ENCODE measurements around the gene DNAAF3.

DNAAF3 gene

GRCh38 chr19:55118401-55118991 lies 47.9 kb downstream of the DNAAF3 start:
- TF ChIP-seq, protein P1, sequence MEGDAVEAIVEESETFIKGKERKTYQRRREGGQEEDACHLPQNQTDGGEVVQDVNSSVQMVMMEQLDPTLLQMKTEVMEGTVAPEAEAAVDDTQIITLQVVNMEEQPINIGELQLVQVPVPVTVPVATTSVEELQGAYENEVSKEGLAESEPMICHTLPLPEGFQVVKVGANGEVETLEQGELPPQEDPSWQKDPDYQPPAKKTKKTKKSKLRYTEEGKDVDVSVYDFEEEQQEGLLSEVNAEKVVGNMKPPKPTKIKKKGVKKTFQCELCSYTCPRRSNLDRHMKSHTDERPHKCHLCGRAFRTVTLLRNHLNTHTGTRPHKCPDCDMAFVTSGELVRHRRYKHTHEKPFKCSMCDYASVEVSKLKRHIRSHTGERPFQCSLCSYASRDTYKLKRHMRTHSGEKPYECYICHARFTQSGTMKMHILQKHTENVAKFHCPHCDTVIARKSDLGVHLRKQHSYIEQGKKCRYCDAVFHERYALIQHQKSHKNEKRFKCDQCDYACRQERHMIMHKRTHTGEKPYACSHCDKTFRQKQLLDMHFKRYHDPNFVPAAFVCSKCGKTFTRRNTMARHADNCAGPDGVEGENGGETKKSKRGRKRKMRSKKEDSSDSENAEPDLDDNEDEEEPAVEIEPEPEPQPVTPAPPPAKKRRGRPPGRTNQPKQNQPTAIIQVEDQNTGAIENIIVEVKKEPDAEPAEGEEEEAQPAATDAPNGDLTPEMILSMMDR (IDR thresholded peaks at IDR 0.05; ENCODE audit: control extremely low read depth, extremely low read depth, low read depth, missing control alignments) = no peak
- peak; percentile 55 for DNase-seq (ENCODE audit: extremely low spot score)
- CTCF ChIA-PET = interaction anchor here (1.5 to 2.4 kb wide), 2 partner anchors 14 to 31 kb away, joined by 6 to 9 read pairs; no protein-coding TSS in a partner anchor
- POLR2A ChIA-PET = no interaction called here

- TF ChIP-seq, protein P1 (IDR thresholded peaks at IDR 0.05; ENCODE audit: control extremely low read depth, extremely low read depth, low read depth, missing control alignments) = no peak
- CTCF ChIA-PET = interaction anchor here (0.6 to 2.4 kb wide), 3 partner anchors 15 to 30 kb away, joined by 4 to 9 read pairs (median 6); no protein-coding TSS in a partner anchor
These were observed 48.6 kb downstream of the DNAAF3 start for GRCh38 chr19:55117663-55118391.

GRCh38 chr19:55116859-55117662 lies 49.4 kb downstream of the DNAAF3 start, which contains the start of gene PPP1R12C:
TSS of gene PPP1R12C (minus strand) at chr19:55117637. CDS start at chr19:55117543, 94 bp downstream.
- ChIA-PET POLR2A (interaction anchor here (1.0 to 1.1 kb wide), 2 partner anchors 290 to 359 kb away, joined by 3 read pairs; partner anchors contain the start of gene ZNF628), CTCF (interaction anchor here (0.6 to 2.4 kb wide), 4 partner anchors 16 to 29 kb away, joined by 4 to 9 read pairs (median 5); no protein-coding TSS in a partner anchor)
- no peak for DNase-seq (ENCODE audit: extremely low spot score)
- TF ChIP-seq, protein P1 (IDR thresholded peaks at IDR 0.05; ENCODE audit: control extremely low read depth, extremely low read depth, low read depth, missing control alignments) = no peak

More at GRCh38 chr19:55117663-55118391, 48.6 kb downstream of the DNAAF3 start:
- POLR2A ChIA-PET = interaction anchor here (0.6 to 1.1 kb wide), 3 partner anchors 135 to 359 kb away, joined by 3 to 4 read pairs (median 3); partner anchors contain the start of gene ZNF628
- peak; percentile 99 for DNase-seq (ENCODE audit: extremely low spot score)

- TF ChIP-seq, protein P1 (IDR thresholded peaks at IDR 0.05; ENCODE audit: control extremely low read depth, extremely low read depth, low read depth, missing control alignments) = no peak
- peak; percentile 76 for DNase-seq (ENCODE audit: extremely low spot score)
- POLR2A ChIA-PET = interaction anchor here (0.7 to 1.1 kb wide), 2 partner anchors 360 to 373 kb away, joined by 3 read pairs; partner anchors contain the start of gene ZNF628
- CTCF ChIA-PET = interaction anchor here (1.4 to 2.4 kb wide), 2 partner anchors 16 to 28 kb away, joined by 4 to 9 read pairs; no protein-coding TSS in a partner anchor
These were observed 50.1 kb downstream of the DNAAF3 start for GRCh38 chr19:55116232-55116858.

DNA sequence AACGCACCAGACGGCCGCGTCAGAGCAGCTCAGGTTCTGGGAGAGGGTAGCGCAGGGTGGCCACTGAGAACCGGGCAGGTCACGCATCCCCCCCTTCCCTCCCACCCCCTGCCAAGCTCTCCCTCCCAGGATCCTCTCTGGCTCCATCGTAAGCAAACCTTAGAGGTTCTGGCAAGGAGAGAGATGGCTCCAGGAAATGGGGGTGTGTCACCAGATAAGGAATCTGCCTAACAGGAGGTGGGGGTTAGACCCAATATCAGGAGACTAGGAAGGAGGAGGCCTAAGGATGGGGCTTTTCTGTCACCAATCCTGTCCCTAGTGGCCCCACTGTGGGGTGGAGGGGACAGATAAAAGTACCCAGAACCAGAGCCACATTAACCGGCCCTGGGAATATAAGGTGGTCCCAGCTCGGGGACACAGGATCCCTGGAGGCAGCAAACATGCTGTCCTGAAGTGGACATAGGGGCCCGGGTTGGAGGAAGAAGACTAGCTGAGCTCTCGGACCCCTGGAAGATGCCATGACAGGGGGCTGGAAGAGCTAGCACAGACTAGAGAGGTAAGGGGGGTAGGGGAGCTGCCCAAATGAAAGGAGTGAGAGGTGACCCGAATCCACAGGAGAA lies 50.9 kb downstream of the DNAAF3 start:
- DNase-seq (ENCODE audit: extremely low spot score) = no peak
- TF ChIP-seq, protein P1 (IDR thresholded peaks at IDR 0.05; ENCODE audit: control extremely low read depth, extremely low read depth, low read depth, missing control alignments) = no peak
- POLR2A ChIA-PET = interaction anchor here (0.7 kb wide), 1 partner anchor 374 kb away, joined by 3 read pairs; no protein-coding TSS in a partner anchor
- CTCF ChIA-PET = interaction anchor here (1.4 kb wide), 1 partner anchor 28 kb away, joined by 4 read pairs; no protein-coding TSS in a partner anchor

All from GM10248 (cell line).